Gastroesophageal sphincter (tissue), 4 donors: ENCODE measurements around the gene LINGO3. TPM values are rescaled to one million over a fixed set of nuclear protein-coding genes. Genes with fewer than 3 reads are reported as not detected.

Experiments used
- ATAC-seq: fragments of 150-250 bp; one replicate; pipeline ENCODE4 v1.9.1; 2016; ENCODE audit warnings: mild to moderate bottlenecking, moderate library complexity
- H3K27ac ChIP-seq, 4 donors: fragments of 200-600 bp; sonication (generic) in 3 of 4; 1 replicate in 3 of 4; 2 replicates in 1 of 4; pipeline ENCODE4 v1.5.1; 2016 to 2019
- H3K27me3 ChIP-seq: fragments of 200-600 bp; sonication (generic); one replicate; pipeline ENCODE4 v1.5.1; 2019
- H3K36me3 ChIP-seq, 2 donors: fragments of 200-600 bp; sonication (generic); one replicate each; pipeline ENCODE4 v1.5.1; 2019; ENCODE audit warnings: control low read depth in 1 of 2
- H3K4me1 ChIP-seq, 3 donors: fragments of 200-600 bp; sonication (generic); 1 replicate in 2 of 3; 2 replicates in 1 of 3; pipeline ENCODE4 v1.5.1; 2016 to 2019; ENCODE audit warnings: control low read depth in 2 of 3
- H3K4me3 ChIP-seq, 2 donors: fragments of 200-600 bp; sonication (generic); one replicate each; pipeline ENCODE4 v1.5.1; 2019; ENCODE audit warnings: mild to moderate bottlenecking in 1 of 2, moderate library complexity in 1 of 2
- H3K9me3 ChIP-seq, 3 donors: fragments of 200-600 bp; sonication (generic); one replicate each; pipeline ENCODE4 v1.5.1; 2017 to 2019; ENCODE audit warnings: control low read depth in 2 of 3
- CTCF ChIP-seq, 4 experiments: fragments of 200-600 bp in 2 of 4; fragments of 450-650 bp in 2 of 4; sonication (generic) in 1 of 4; IDR thresholded peaks; one replicate each; pipeline ENCODE4 v1.5.1; 2017 to 2019; ENCODE audit warnings: antibody characterized with exemption in 4 of 4, mild to moderate bottlenecking in 2 of 4, moderate library complexity in 2 of 4
- EP300 ChIP-seq: sonication (generic); formaldehyde crosslinking; IDR thresholded peaks from one replicate; pipeline ENCODE4 v1.6.1; 2017; ENCODE audit warnings: antibody characterized with exemption, mild to moderate bottlenecking
- POLR2A ChIP-seq, 2 donors: fragments of 450-650 bp; IDR thresholded peaks; one replicate each; pipeline ENCODE4 v1.6.1; 2017; ENCODE audit warnings: antibody characterized with exemption in 2 of 2, mild to moderate bottlenecking in 2 of 2, moderate library complexity in 1 of 2
- POLR2AphosphoS5 ChIP-seq: sonication (generic); formaldehyde crosslinking; IDR thresholded peaks from one replicate; pipeline ENCODE4 v1.6.1; 2017; ENCODE audit warnings: antibody characterized with exemption
- WGBS, 2 donors: methylation state at CpG; one replicate each; pipeline ENCODE4 v1.1.5; 2018; ENCODE audit warnings: low coverage in 1 of 2; 5-methylcytosine and 5-hydroxymethylcytosine counted together
- total RNA-seq, 4 donors: library from RNA; depleted of rRNA; stranded (reverse); fragments of >200 nt; gene quantifications; one replicate each; pipeline ENCODE4 v1.1.0, GENCODE V29; 2016

The LINGO3 gene
- total RNA-seq, 4 donors from 2014 or later: not detected

- Histone ChIP-seq H3K9me3 (peaks cover 0 to 18% (median 0%) of the 10 kb centered on the region in 3 donors), H3K4me3 (no peak overlapping the region), H3K4me1 (peaks cover 0 to 6% (median 0%) of the 10 kb centered on the region in 3 donors), H3K36me3 (peaks cover 0 to 14% of the 10 kb centered on the region in 2 donors), H3K27me3 (peaks cover 19% of the 10 kb centered on the region), H3K27ac (no peak overlapping the region)
- ATAC-seq: no peak
- no peak for TF ChIP-seq CTCF (IDR thresholded peaks at IDR 0.05)
- no peak for TF ChIP-seq EP300
- no peak for TF ChIP-seq POLR2A (IDR thresholded peaks at IDR 0.05)
- no peak for TF ChIP-seq POLR2AphosphoS5
- 80 to 98% methylated on average over 1 to 7 of the region's 13 CpGs for WGBS, 2 donors
Observed at GRCh38 chr19:2317300-2317699, 9.3 kb upstream of the LINGO3 start.

GRCh38 chr19:2315818-2316353 lies 7.9 kb upstream of the LINGO3 start:
- ATAC-seq: peak; percentile 71
- Histone ChIP-seq H3K36me3 (peaks cover 0 to under 1% of the 10 kb centered on the region in 2 donors), H3K27ac (no peak overlapping the region), H3K9me3 (peaks cover 0 to 18% (median 0%) of the 10 kb centered on the region in 3 donors), H3K27me3 (peaks cover 33% of the 10 kb centered on the region), H3K4me1 (peaks cover 0 to 6% (median 0%) of the 10 kb centered on the region in 3 donors), H3K4me3 (no peak overlapping the region)
- TF ChIP-seq POLR2AphosphoS5 (no peak), CTCF (IDR thresholded peaks at IDR 0.05) (peak in 3 of 4 experiments; percentile 33 to 64 (median 49))
- WGBS, 2 donors: 53% methylated on average over 5 of the region's 22 CpGs; no CpG with 5 or more reads in 1 of the 2 donors

- Histone ChIP-seq H3K4me3 (no peak overlapping the region), H3K27me3 (peaks cover 39% of the 10 kb centered on the region), H3K9me3 (peaks cover 0 to 18% (median 0%) of the 10 kb centered on the region in 3 donors), H3K36me3 (no peaks in the 10 kb centered on the region), H3K27ac (no peak overlapping the region), H3K4me1 (peaks cover 0 to 6% (median 0%) of the 10 kb centered on the region in 3 donors)
- ATAC-seq: no peak
- TF ChIP-seq POLR2A (IDR thresholded peaks at IDR 0.05) (no peak), POLR2AphosphoS5 (no peak), CTCF (IDR thresholded peaks at IDR 0.05) (no peak), EP300 (no peak)
- 97 to 98% methylated on average over 5 to 6 of the region's 7 CpGs for WGBS, 2 donors
Observed at GRCh38 chr19:2315121-2315817, 7.3 kb upstream of the LINGO3 start.

- no peak for ATAC-seq
- WGBS, 2 donors: 75 to 100% methylated on average over 1 to 5 of the region's 28 CpGs
- TF ChIP-seq CTCF (IDR thresholded peaks at IDR 0.05): no peak
- TF ChIP-seq POLR2A (IDR thresholded peaks at IDR 0.05): no peak
- TF ChIP-seq POLR2AphosphoS5: no peak
- no peak for TF ChIP-seq EP300
- Histone ChIP-seq H3K27me3 (peaks cover 61% of the 10 kb centered on the region), H3K9me3 (peaks cover 0 to 18% (median 0%) of the 10 kb centered on the region in 3 donors), H3K4me3 (no peak overlapping the region), H3K27ac (no peak overlapping the region), H3K36me3 (no peaks in the 10 kb centered on the region), H3K4me1 (peaks cover 0 to 4% (median 0%) of the 10 kb centered on the region in 3 donors)
Observed at GRCh38 chr19:2312820-2313501, 5.0 kb upstream of the LINGO3 start.
